ENCODE data around the gene PWWP2A.
A peak's percentile ranks its signal among the peaks of the same experiment; 100 is the strongest.

The PWWP2A gene

GRCh38 chr5:160129841-160130240 is 10.6 kb upstream of the PWWP2A start:
- DNase-seq, result no peak

- DNase-seq, result no peak
These were observed 9.4 kb upstream of the PWWP2A start for GRCh38 chr5:160128632-160129031.

DNA sequence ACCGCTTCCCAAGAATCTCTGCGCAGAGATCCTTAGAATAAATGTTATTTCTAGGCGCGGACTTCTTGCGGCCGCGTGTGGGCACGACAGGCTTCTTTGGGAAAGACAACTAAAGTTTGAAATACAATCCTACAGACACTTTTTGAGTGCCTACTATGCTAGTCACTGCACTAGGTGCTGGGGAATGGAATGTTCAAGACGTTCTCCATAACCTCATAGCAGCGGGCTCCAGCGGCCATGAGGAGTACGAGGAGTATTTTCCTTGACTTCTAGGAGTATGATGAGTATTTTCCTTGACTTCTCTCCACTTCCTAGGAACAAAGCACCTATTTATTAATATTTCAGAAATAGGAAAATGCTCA is 636 bp upstream of the PWWP2A start:
- no peak for DNase-seq

- peak; percentile 51 for DNase-seq
These were observed 705 bp downstream of the PWWP2A start for GRCh38 chr5:160118349-160119141.

DNA sequence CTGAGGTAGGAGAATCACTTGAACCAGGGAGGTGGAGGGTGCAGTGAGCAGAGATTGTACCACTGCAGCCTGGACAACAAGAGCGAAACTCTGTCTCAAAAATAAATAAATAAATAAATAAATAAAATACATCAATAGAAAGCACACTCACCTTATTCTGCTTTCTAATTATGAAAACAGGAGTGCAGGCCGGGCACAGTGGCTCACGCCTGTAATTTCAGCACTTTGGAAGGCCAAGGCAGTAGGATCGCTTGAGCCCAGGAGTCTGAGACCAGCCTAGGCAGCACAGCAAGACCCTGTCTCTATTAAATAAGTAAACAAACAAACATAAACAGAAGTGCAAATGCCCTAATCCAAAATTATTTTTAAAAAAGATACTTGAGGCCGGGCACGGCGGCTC is 2.3 kb downstream of the PWWP2A start:
- no peak for DNase-seq

GRCh38 chr5:160108124-160108523 is 11.1 kb downstream of the PWWP2A start:
- DNase-seq, result no peak

GRCh38 chr5:160105686-160106360 is 13.4 kb downstream of the PWWP2A start:
- no peak for DNase-seq

GRCh38 chr5:160097991-160098390 is 21.3 kb downstream of the PWWP2A start:
- DNase-seq, result no peak

DNA sequence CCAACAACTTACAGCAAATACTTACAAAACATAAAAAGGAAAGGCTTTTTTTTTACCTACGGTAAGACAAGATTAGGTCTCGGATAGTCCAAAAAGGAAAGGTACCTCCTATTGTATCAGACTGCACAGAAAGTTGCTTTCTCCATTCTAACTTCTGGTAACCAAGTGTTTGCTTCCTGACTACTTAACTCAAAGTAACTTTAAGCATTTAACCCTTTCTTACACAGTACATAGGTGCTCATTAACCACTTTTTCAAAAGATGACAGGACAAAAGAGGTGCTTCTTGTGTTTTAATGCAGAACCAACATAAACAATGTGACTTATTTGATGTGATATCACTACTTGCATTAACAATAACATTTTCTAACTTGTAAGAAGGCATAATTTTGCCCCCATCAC is 23.1 kb downstream of the PWWP2A start:
- DNase-seq, result no peak

GRCh38 chr5:160092960-160093707 is 26.1 kb downstream of the PWWP2A start:
- no peak for DNase-seq

GRCh38 chr5:160092514-160092913 is 26.7 kb downstream of the PWWP2A start:
- no peak for DNase-seq

DNA sequence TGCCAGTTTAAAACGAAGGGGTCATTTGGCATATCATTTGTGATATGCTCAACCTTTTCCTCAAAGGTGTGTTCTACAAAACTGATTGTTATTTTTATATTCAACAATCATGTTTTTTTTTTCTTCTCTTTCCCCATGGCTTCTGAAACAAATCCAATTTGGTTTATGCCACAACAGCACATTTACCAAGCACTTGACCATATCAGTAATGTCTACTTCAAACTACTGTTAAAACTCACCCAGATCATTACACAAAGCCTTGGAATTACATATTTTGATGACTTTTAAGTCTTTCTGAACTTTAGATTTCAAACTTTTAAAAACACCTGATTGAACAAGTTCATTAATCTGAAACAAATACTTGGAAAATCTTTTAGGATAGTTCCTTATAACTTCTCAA is 29.2 kb downstream of the PWWP2A start:
- no peak for DNase-seq

GRCh38 chr5:160089531-160089930 is 29.7 kb downstream of the PWWP2A start:
- DNase-seq, result no peak

GRCh38 chr5:160088805-160089204 is 30.4 kb downstream of the PWWP2A start:
- no peak for DNase-seq

DNA sequence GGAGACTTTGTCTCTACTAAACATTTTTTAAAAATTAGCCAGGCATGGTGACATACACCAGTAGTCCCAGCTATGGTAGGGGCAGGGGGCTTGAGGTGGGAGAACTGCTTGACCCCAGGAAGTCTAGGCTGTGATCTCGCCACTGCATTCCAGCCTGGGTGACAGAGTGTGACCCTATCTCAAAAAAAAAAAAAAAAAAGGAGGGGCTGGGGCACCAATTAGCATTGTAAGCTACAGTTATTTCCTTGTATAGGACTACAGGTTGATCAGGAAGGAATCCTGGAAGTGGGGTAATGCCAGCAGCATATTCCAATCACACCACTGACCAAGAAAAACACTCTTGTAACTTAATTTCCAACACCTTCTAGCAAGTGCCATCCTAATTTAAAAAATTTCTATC is 32.1 kb downstream of the PWWP2A start:
- no peak for DNase-seq

- DNase-seq, result no peak
These were observed 35.1 kb downstream of the PWWP2A start for GRCh38 chr5:160084144-160084543.

DNA sequence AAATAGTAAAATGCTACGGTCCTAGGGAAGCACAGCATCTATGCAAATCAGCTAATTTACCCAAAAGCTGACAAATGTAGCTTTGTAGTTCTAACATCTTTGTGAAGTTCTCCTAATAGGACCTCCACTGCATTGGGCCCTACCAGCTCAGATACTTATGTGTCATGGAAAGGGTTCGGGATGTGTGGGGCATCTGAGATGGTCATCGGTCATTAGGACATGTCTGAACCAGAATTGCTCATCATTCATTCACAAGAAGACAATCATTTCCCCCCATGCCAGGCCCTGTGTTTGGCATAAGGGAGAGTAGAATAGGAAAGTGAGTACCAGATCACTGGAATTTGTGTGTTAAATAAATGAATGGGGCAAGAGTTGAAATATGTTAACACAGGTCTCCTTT is 35.7 kb downstream of the PWWP2A start:
- no peak for DNase-seq

DNA sequence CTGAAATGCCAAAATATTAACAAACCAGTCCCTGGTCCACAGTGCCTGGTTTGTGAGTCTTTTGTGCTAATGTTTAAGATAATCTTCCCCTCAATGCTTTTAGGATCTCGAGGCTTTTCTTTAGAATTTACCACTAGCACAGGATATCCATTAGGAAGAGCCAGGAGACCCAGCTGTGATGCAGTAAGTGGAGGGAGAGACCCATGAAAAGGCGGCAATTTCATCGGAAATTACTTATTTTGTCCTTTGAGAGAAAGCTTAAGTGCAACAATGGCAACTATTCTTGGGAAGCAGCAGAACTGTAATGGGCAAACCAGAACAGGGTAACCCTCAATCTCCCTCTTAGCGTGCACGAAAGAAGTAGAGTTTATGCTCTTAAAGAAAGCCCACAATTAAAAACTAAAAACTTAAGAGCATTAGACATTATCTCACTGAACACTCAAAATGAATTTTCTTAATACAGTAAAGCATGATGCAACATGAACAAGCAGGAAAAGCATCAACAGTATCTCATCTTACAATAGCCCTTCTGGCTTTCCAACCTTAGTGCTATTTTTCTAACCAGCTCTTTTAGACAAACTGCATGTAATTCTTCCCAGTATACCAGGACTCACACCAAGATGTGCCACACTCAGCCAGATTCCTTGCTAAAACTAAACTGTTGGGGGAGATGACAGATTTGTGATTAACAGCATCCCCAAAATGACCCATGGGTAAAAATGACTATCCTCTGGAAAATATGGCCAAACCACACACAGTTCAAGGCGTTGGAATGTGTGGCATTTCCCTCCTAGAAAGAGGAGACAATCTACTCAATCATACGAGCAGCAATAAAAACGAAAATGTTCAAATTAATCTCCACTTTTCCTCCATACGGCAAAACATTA is 36.4 kb downstream of the PWWP2A start:
- DNase-seq, result no peak

GRCh38 chr5:160081495-160081894 is 37.8 kb downstream of the PWWP2A start:
- DNase-seq, result no peak

- no peak for DNase-seq
These were observed 39.5 kb downstream of the PWWP2A start for GRCh38 chr5:160079753-160080152.

DNA sequence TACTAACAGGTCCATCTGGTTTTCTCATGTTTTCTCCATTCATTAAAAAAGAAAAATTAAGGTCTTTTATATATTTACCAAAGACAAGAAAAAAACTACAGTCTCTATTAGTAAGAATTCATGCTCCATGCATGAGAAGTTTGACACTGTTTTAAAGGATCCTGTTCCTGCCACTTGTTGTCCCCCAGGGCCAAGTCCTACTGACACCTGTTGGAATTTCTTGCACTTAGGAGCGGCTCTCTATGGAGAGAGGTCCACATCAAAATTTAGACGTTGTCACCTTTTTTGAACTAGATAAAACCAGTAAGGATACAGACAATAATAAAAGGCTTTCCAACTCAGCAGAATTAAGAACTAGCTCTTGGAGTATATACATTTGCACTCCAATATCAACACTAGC is 42.3 kb downstream of the PWWP2A start:
- no peak for DNase-seq

DNA sequence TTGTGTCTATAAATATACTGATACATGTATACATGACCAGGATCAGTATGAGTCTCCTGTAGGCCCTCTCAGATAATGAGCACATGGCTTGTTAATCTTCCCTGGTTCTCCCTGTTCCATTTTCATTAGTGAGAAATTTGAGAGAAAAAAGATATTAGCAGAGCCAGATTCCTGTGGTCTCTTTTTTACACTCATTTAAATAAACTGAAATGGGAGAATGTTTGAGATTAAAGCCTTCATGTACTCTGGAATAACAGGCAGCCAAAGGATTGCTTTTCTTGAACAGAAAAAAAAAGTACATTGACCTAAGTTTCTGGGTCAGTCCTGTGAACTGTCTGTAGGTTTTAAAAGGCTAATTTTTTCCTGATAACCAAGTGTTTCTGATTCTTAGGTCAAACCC is 44.2 kb downstream of the PWWP2A start:
- DNase-seq, result no peak

GRCh38 chr5:160071916-160072315 is 47.3 kb downstream of the PWWP2A start:
- DNase-seq, result no peak
